HepG2 (cell line): ENCODE results near the gene NOL8. TPM values are rescaled to one million over a fixed set of nuclear protein-coding genes. Genes with fewer than 3 reads are reported as not detected.

ENCODE experiments used
- microRNA-seq: library from miRNA; unstranded; fragments of <30 nt; microRNA quantifications from one replicate; pipeline ENCODE4, GENCODE V29; 2020
- polyA plus RNA-seq, 8 experiments: library from polyadenylated mRNA; depleted of rRNA in 3 of 8; stranded (reverse) in 7 of 8; unstranded in 1 of 8; fragments of >200 nt; fragmentation: Illumina TruSeq in 4 of 8; extraction: Trizol in 4 of 8; gene quantifications; 2 replicates each; pipeline versions ENCODE4 v1.2.1 to v1.2.3, GENCODE V29; 2011 to 2016; ENCODE audit warnings: low read depth in 4 of 8, missing spikeins in 1 of 8, mixed read lengths in 1 of 8; ENCODE audit not compliant: insufficient read depth in 1 of 8
- small RNA-seq, 3 experiments: library from RNA; depleted of rRNA; stranded (forward); fragments of <200 nt; gene quantifications; one replicate each; pipeline ENCODE3, GENCODE V24; 2012; ENCODE audit warnings: low read depth in 2 of 3, low replicate concordance in 1 of 3; ENCODE audit not compliant: insufficient read length in 3 of 3, insufficient read depth in 2 of 3
- total RNA-seq, 5 experiments: library from RNA; depleted of rRNA; stranded (reverse); fragments of >200 nt; fragmentation: Illumina TruSeq; extraction: Trizol; gene quantifications; 2 replicates each; pipeline ENCODE4 v1.2.3, GENCODE V29; 2016; ENCODE audit warnings: low read depth in 1 of 5

Gene NOL8
- total and polyA plus RNA-seq, 2 of the 13 experiments (the other 11 are each of a cell fraction or from before 2014, with no cell fraction given) = 12.8 to 36.3 TPM

Small RNA genes within 50 kb of the gene (microRNA-seq; reads per million reads assigned to microRNA genes)
- 1.0 reads per million for gene MIR3651

Small RNA genes within 50 kb of the gene (small RNA-seq; reads per million reads assigned to genes)
- gene MIR3651 (0 reads per million in 3 experiments), gene SNORA84 (3.9 to 70.6 (median 13.0) reads per million in 3 experiments)

Other genes with a start within 250 kb of the NOL8 start
- 44.4 and 72.5 TPM in 2 replicates for gene SPTLC1, start 209.9 kb downstream of the NOL8 start, total RNA-seq (2016; rRNA removed; fragmentation: Illumina TruSeq; extraction: Trizol)
- 47.7 and 56.2 TPM in 2 replicates for gene SPTLC1, start 209.9 kb downstream of the NOL8 start, polyA plus RNA-seq (2011; rRNA removed)
- 185 and 277 TPM in 2 replicates for gene IARS1, start 31.7 kb downstream of the NOL8 start, total RNA-seq (2016; rRNA removed; fragmentation: Illumina TruSeq; extraction: Trizol)
- gene IARS1, start 31.7 kb downstream of the NOL8 start, polyA plus RNA-seq (2011; rRNA removed) = 55.9 and 58.6 TPM in 2 replicates
- 11.0 and 11.4 TPM in 2 replicates for gene CENPP, start 603 bp upstream of the NOL8 start, total RNA-seq (2016; rRNA removed; fragmentation: Illumina TruSeq; extraction: Trizol)
- 1.2 and 2.0 TPM in 2 replicates for gene CENPP, start 603 bp upstream of the NOL8 start, polyA plus RNA-seq (2011; rRNA removed)
- not detected in 2 replicates for gene OGN, start 79.2 kb upstream of the NOL8 start, total RNA-seq (2016; rRNA removed; fragmentation: Illumina TruSeq; extraction: Trizol)
- not detected in 2 replicates for gene OGN, start 79.2 kb upstream of the NOL8 start, polyA plus RNA-seq (2011; rRNA removed)
- not detected in 2 replicates for gene OMD, start 99.1 kb upstream of the NOL8 start, total RNA-seq (2016; rRNA removed; fragmentation: Illumina TruSeq; extraction: Trizol)
- gene OMD, start 99.1 kb upstream of the NOL8 start, polyA plus RNA-seq (2011; rRNA removed) = not detected in 2 replicates
- not detected in 2 replicates for gene ASPN, start 157.2 kb upstream of the NOL8 start, total RNA-seq (2016; rRNA removed; fragmentation: Illumina TruSeq; extraction: Trizol)
- not detected in 2 replicates for gene ASPN, start 157.2 kb upstream of the NOL8 start, polyA plus RNA-seq (2011; rRNA removed)
- not detected in 2 replicates for gene ECM2, start 210.6 kb upstream of the NOL8 start, total RNA-seq (2016; rRNA removed; fragmentation: Illumina TruSeq; extraction: Trizol)
- 0.37 and 0.67 TPM in 2 replicates for gene ECM2, start 210.6 kb upstream of the NOL8 start, polyA plus RNA-seq (2011; rRNA removed)